ENCODE results near the gene FREM1. TPM values are rescaled to one million over a fixed set of nuclear protein-coding genes. Genes with fewer than 3 reads are reported as not detected.

The FREM1 gene
- total RNA-seq, 1 experiment from 2014 or later = 0.17 TPM

- no peak for DNase-seq
- no peak overlapping the region for H3K4me2 ChIP-seq
- H3K79me2 ChIP-seq (ENCODE audit: low read depth) = no peaks in the 10 kb centered on the region
- intact Hi-C loops (cut with micrococcal nuclease; ENCODE audit: unreplicated experiment) = no loop called here
- CTCF ChIA-PET = no interaction called here
- no peaks in the 10 kb centered on the region for H3F3A ChIP-seq (ENCODE audit: insufficient read depth, low read depth)
- no peak overlapping the region for H3K27ac ChIP-seq
- no peak overlapping the region for H3K4me3 ChIP-seq
- POLR2A ChIA-PET (ENCODE audit: unreplicated experiment) = interaction anchor here (0.7 kb wide), 2 partner anchors 176 to 399 kb away, joined by 3 to 5 read pairs; no protein-coding TSS in a partner anchor
- H3K9me2 ChIP-seq (ENCODE audit: insufficient read depth) = no peaks in the 10 kb centered on the region
- no peaks in the 10 kb centered on the region for H4K20me1 ChIP-seq (ENCODE audit: insufficient read depth)
- TF ChIP-seq EZH2 (IDR thresholded peaks at IDR 0.05; ENCODE audit: low read depth) (no peak), CTCF (conservative IDR thresholded peaks at IDR 0.05) (no peak)
- no peaks in the 10 kb centered on the region for H3K9me3 ChIP-seq (ENCODE audit: insufficient read depth, low read depth)
- no peaks in the 10 kb centered on the region for H3K4me1 ChIP-seq (replicated peaks; ENCODE audit: insufficient read depth)
- no peaks in the 10 kb centered on the region for H3K36me3 ChIP-seq (ENCODE audit: low read depth)
- BruUV-seq (replicated peaks) = no TSS peak
- no peaks in the 10 kb centered on the region for H3K27me3 ChIP-seq (ENCODE audit: insufficient read depth, low read depth)
- no peak overlapping the region for H2AFZ ChIP-seq
These were observed 150.2 kb downstream of the FREM1 start for GRCh38 chr9:14760060-14760459.

- TF ChIP-seq EZH2 (IDR thresholded peaks at IDR 0.05; ENCODE audit: low read depth) (no peak), CTCF (conservative IDR thresholded peaks at IDR 0.05) (no peak)
- Histone ChIP-seq H3K4me2 (no peak overlapping the region), H3K79me2 (ENCODE audit: low read depth) (no peaks in the 10 kb centered on the region), H3K27ac (no peak overlapping the region), H3F3A (ENCODE audit: insufficient read depth, low read depth) (no peaks in the 10 kb centered on the region), H3K4me1 (replicated peaks; ENCODE audit: insufficient read depth) (no peaks in the 10 kb centered on the region), H3K4me3 (no peak overlapping the region), H4K20me1 (ENCODE audit: insufficient read depth) (no peaks in the 10 kb centered on the region), H3K36me3 (ENCODE audit: low read depth) (no peaks in the 10 kb centered on the region), H3K9me3 (ENCODE audit: insufficient read depth, low read depth) (no peaks in the 10 kb centered on the region), H3K27me3 (ENCODE audit: insufficient read depth, low read depth) (no peaks in the 10 kb centered on the region), H2AFZ (no peak overlapping the region), H3K9me2 (ENCODE audit: insufficient read depth) (no peaks in the 10 kb centered on the region)
- intact Hi-C loops (cut with micrococcal nuclease; ENCODE audit: unreplicated experiment) = no loop called here
- ChIA-PET POLR2A (ENCODE audit: unreplicated experiment) (interaction anchor here (0.9 kb wide), 1 partner anchor 1842 kb away, joined by 8 read pairs; no protein-coding TSS in a partner anchor), CTCF (no interaction called here)
- DNase-seq = no peak
- BruUV-seq (replicated peaks) = no TSS peak
These were observed 153.9 kb downstream of the FREM1 start for GRCh38 chr9:14756291-14756690.

- Histone ChIP-seq H3K36me3 (ENCODE audit: low read depth) (no peaks in the 10 kb centered on the region), H3K9me3 (ENCODE audit: insufficient read depth, low read depth) (no peaks in the 10 kb centered on the region), H2AFZ (no peak overlapping the region), H3K27ac (no peak overlapping the region), H3F3A (ENCODE audit: insufficient read depth, low read depth) (no peaks in the 10 kb centered on the region), H3K4me3 (no peak overlapping the region), H3K4me2 (no peak overlapping the region), H3K9me2 (ENCODE audit: insufficient read depth) (no peaks in the 10 kb centered on the region), H3K4me1 (replicated peaks; ENCODE audit: insufficient read depth) (no peaks in the 10 kb centered on the region), H4K20me1 (ENCODE audit: insufficient read depth) (no peaks in the 10 kb centered on the region), H3K27me3 (ENCODE audit: insufficient read depth, low read depth) (no peaks in the 10 kb centered on the region), H3K79me2 (ENCODE audit: low read depth) (no peaks in the 10 kb centered on the region)
- BruUV-seq (replicated peaks) = no TSS peak
- TF ChIP-seq EZH2 (IDR thresholded peaks at IDR 0.05; ENCODE audit: low read depth) = no peak
- no peak for TF ChIP-seq CTCF (conservative IDR thresholded peaks at IDR 0.05)
- POLR2A ChIA-PET (ENCODE audit: unreplicated experiment) = no interaction called here
- CTCF ChIA-PET = no interaction called here
- intact Hi-C loops (cut with micrococcal nuclease; ENCODE audit: unreplicated experiment) = no loop called here
- DNase-seq = no peak
These were observed 157.4 kb downstream of the FREM1 start for GRCh38 chr9:14752871-14753270.
